Measurements from ENCODE around the gene ANXA5.

Gene ANXA5

GRCh38 chr4:121711263-121712000, 14.7 kb upstream of the ANXA5 start:
- peak; percentile 69 to 85 for DNase-seq

DNA sequence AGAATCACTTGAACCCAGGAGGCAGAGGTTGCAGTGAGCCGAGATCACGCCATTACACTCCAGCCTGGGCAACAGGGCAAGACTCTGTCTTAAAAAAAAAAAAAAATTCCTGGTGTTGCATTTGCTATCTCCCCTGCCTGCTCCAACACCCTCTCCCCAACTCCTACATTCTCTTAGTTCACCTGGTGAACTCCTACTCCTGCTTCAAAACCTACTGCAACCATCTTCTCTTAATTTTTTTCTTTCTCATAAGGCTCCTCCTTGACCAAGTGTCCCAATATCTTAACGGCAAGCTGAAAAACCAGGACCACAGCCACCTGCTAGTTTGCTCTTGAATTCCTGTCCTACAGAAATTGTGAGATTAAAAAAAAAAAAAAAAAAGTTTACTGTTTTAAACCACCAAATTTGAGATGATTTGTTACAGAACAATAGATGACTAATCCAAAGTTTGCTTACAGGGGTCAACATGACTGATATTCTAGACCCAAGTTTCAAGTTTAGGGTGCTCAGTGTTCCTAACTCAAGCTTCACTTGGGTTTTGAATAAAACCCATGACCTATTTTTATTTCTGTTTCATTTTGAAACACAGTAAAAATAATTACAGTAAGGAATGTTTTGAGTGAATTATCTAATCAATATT, 13.1 kb upstream of the ANXA5 start:
- DNase-seq: no peak

- DNase-seq: no peak
Measured at GRCh38 chr4:121707344-121707743, 10.6 kb upstream of the ANXA5 start.

DNA sequence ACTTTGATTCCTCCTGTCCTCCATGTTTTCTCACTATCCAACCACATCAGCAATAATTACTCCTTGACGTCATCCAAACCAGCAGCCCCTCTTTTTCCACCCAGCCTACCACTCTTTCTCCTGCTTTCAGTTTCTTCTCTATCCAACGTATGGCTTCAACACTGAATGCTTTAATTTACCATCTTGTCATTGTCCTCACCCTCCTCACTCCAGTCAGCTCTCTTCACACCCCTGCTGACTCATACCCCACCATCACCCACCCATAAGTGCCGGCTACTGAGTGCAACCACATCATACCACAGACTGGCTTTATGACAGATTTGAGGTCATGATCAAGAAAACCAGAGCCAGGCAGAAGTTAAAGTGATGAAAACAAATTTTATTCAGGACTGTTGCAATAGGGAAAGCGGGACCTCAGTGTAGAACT, 9.8 kb upstream of the ANXA5 start:
- DNase-seq: no peak

DNA sequence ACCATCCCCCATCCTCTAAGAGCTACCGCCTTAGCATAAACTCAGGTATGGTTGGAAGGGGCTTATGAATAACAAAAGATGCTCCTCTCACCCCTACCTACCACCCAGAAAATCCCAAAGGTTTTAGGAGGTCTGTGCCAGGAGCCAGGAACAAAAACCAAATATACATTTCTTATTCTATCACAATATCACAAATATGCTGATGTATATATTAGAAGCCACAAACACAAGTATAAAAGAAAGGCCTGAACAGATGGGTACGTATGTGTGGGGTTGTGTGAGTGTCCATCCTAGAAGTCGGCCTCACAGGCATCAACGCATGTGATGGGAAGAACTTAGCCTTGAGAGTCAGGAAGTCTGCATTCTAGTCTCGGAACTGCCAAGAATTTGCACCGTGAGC, 8.7 kb upstream of the ANXA5 start:
- no peak for DNase-seq

GRCh38 chr4:121702136-121702535, 5.4 kb upstream of the ANXA5 start:
- no peak for DNase-seq

DNA sequence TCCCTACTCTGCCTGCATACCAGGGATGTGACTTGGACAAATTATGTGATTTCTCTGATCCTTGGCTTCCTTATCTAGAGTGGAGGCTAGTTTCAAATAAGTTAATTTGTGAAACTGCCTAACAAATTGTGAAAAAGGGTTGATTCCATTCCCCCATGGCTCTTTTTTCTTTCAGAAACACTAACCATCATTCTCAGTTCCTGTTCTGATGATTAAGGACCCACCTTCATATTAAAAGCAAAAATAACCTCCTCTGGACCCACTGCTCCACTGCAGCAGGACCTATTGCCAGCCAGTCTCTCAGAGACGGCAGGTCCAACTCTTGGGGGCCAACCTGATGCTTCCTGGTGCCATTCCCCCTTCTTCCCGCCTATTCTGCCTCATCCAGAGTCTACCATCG, 4.5 kb upstream of the ANXA5 start:
- DNase-seq: no peak

DNA sequence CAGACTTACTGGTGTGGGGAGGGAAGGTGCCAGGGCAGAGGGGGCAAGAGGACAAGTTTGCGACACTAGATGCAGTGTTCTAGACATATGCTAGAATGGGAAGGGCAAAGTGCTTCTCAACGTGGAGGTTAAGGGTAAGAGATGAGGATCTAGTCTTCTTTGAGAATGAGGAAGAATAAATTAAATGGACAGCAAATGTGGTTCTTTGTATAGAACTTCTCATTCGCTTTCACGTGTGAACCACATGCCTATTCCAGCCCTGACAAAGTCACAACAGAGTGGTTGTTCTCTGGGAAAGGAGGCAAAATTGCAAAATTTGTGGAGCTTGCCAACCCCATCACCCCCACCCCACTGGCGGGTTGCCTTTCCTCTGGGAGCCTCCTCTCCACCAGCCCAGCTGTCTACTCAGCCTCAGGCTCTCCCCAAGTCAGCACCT, 1.5 kb upstream of the ANXA5 start:
- DNase-seq: no peak

- no peak for DNase-seq
Measured at GRCh38 chr4:121697564-121697963, 784 bp upstream of the ANXA5 start.

GRCh38 chr4:121696170-121696580, 605 bp downstream of the ANXA5 start:
- peak; percentile 15 to 41 for DNase-seq

- no peak for DNase-seq
Measured at GRCh38 chr4:121693886-121694285, 2.9 kb downstream of the ANXA5 start.

DNA sequence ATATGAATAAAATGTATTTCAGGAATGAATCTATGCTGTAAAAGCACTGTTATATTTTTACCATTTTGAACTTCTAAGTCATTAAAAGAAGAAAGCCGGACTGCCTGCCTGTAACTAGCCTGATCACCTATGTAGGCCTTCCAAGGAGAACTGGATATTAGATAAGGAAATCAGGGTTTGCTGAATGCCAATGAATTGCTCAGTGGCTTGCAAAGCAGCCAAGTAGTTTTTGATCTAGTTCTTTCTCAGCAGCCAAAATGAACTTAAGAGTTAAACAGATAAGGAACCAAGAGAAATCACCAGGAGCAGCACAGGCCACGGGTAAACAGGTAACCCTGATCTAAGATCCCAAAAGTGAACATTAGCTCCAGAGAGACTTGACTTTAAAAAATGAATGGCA, 3.3 kb downstream of the ANXA5 start:
- no peak for DNase-seq

GRCh38 chr4:121692261-121692660, 4.5 kb downstream of the ANXA5 start:
- DNase-seq: no peak

DNA sequence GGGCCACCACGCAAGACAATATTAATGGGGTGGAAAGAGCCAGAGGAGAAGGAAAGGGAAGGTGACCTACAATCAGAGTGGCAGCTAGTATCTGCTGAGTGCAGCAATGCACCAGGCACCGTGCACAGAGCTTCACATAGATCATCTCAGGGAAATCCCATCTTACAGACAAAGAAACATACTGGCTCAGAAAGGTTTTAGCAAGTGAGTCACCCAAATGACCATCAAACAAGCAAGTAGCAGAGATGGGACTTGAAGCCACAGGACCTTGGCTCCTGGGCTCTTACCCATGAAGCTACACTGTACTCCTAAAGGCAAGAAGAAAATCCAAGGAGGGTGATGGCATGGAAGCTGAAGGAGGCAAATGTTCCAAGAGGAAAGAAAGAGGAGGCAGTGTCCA, 6.8 kb downstream of the ANXA5 start:
- no peak for DNase-seq

GRCh38 chr4:121688701-121689100, 8.1 kb downstream of the ANXA5 start:
- DNase-seq: no peak

DNA sequence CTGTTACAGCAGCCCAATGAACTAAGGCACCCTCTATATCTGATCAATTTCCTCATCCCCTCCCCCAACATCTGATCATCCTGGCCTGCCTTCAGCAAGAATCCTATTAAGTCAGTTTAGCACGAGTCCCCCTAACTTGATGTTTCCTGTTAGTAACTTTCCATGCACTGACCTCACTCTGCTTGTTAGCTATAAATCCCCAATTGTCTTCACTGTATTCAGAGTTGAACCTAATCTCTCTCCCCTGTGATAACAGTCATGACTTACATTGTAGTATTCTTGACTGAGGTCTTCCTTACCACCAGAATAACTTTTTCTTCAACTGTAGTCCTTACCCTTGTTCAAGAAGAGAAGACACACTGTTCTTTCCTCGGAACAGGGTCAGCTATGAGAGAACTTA, 8.5 kb downstream of the ANXA5 start:
- no peak for DNase-seq

DNA sequence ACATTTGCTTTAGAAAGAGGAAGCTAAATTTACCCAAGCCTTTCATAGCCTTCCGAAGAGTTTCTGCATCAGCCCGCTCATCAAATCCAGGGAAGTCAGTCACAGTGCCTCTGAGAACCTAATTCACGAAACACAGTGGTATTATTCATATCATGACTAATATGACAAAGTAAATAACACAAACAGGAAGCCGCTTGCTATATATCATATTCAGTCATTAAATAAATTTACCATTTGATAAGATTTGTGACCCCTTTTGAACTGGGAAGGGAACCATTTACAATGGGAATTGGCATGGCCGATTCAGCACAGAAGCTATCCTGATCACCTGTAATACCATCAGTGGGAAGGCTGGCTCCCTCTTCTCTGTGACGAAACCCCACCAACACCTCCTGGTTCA, 10.5 kb downstream of the ANXA5 start:
- no peak for DNase-seq

GRCh38 chr4:121685257-121685656, 11.5 kb downstream of the ANXA5 start:
- DNase-seq: no peak

DNA sequence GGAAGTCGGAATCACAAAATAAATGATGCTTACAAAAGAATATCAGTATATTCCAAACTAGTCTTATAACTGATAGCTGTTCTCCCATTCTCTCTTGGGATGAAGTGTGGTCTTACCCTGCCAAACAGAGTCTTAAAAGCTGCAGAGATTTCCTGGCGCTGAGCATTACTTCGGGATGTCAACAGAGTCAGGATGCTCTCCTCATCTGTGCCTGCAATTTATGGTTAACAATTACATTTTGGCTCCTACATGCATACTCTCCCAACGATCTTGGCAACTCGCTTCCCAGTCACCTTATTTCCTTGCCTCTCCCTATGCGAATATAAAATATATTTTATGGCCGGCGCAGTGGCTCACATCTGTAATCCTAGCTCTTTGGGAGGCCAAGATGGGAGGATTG, 12.2 kb downstream of the ANXA5 start:
- DNase-seq: no peak

GRCh38 chr4:121684016-121684415, 12.8 kb downstream of the ANXA5 start:
- DNase-seq: no peak

GRCh38 chr4:121680571-121680970, 16.2 kb downstream of the ANXA5 start:
- no peak for DNase-seq

- no peak for DNase-seq
Measured at GRCh38 chr4:121679951-121680350, 16.8 kb downstream of the ANXA5 start.

- no peak for DNase-seq
Measured at GRCh38 chr4:121679267-121679666, 17.5 kb downstream of the ANXA5 start.

DNA sequence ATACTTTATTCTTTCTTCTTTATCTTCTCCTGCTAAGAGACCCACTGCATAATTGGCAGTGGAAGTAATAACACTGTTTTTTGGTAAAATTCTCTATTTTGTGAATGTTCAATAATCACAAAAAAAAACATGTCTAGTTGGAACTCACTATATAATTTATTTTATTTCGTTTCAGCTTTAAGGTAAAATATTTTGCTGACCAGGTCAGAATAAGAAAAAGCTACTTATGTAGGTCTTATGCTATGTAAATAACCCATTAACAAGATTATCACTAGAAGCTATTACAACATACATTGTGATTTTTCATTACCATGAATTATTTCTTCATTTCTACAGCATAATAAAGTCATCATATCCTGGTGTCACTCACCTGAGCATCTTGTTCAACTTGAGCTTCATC, 19.3 kb downstream of the ANXA5 start:
- no peak for DNase-seq
